Measurements from ENCODE around the gene GNAS-AS1.

GRCh38 chr20:58817748-58818147 lies 33.0 kb downstream of the GNAS-AS1 start:
- TF ChIP-seq SP1 (IDR thresholded peaks at IDR 0.05), result no peak
- no peak for TF ChIP-seq ZNF384 (IDR thresholded peaks at IDR 0.05)
- TF ChIP-seq TARDBP (IDR thresholded peaks at IDR 0.05), result no peak
- TF ChIP-seq FOXM1 (IDR thresholded peaks at IDR 0.05; ENCODE audit: borderline replicate concordance), result no peak
- TF ChIP-seq PKNOX1 (IDR thresholded peaks at IDR 0.05), result no peak
- TF ChIP-seq HDGF (IDR thresholded peaks at IDR 0.05; ENCODE audit: borderline replicate concordance), result no peak
- no peak for TF ChIP-seq SUZ12 (IDR thresholded peaks at IDR 0.05)
- TF ChIP-seq CTBP1 (IDR thresholded peaks at IDR 0.05; ENCODE audit: borderline replicate concordance), result no peak
- TF ChIP-seq BHLHE40 (IDR thresholded peaks at IDR 0.05; ENCODE audit: borderline replicate concordance), result no peak
- TF ChIP-seq LEF1 (IDR thresholded peaks at IDR 0.05; ENCODE audit: borderline replicate concordance), result no peak
- TF ChIP-seq FOXK2 (IDR thresholded peaks at IDR 0.05), result no peak
- no peak for TF ChIP-seq ARNT (IDR thresholded peaks at IDR 0.05)
- TF ChIP-seq L3MBTL2 (conservative IDR thresholded peaks at IDR 0.05), result no peak
- TF ChIP-seq ELF4 (IDR thresholded peaks at IDR 0.05), result no peak
